HG03520 (cell line): ENCODE measurements around the gene SHANK3.

Experiments used
- ATAC-seq: cut with Tn5 transposase; IDR thresholded peaks from one replicate; pipeline ENCODE4 v1.9.1; 2021; ENCODE audit warnings: mild to moderate bottlenecking, moderate library complexity; ENCODE audit not compliant: unreplicated experiment

Gene SHANK3

GRCh38 chr22:50711446-50712340, 39.1 kb downstream of the SHANK3 start:
- no peak for ATAC-seq

- no peak for ATAC-seq
These were observed 39.9 kb downstream of the SHANK3 start for GRCh38 chr22:50712341-50713007.

GRCh38 chr22:50713008-50713385, 40.4 kb downstream of the SHANK3 start:
- ATAC-seq = no peak

GRCh38 chr22:50713571-50714056, 41.0 kb downstream of the SHANK3 start:
- no peak for ATAC-seq

GRCh38 chr22:50714150-50714549, 41.5 kb downstream of the SHANK3 start:
- ATAC-seq = no peak

GRCh38 chr22:50714631-50715179, 42.1 kb downstream of the SHANK3 start:
- no peak for ATAC-seq

GRCh38 chr22:50715250-50715649, 42.6 kb downstream of the SHANK3 start:
- no peak for ATAC-seq

GRCh38 chr22:50715776-50716175, 43.2 kb downstream of the SHANK3 start:
- ATAC-seq = no peak

- ATAC-seq = no peak
These were observed 43.8 kb downstream of the SHANK3 start for GRCh38 chr22:50716290-50717024.

- no peak for ATAC-seq
These were observed 45.2 kb downstream of the SHANK3 start for GRCh38 chr22:50717709-50718351.

- ATAC-seq = no peak
These were observed 45.7 kb downstream of the SHANK3 start for GRCh38 chr22:50718352-50718709.

GRCh38 chr22:50719814-50720300, 47.2 kb downstream of the SHANK3 start:
- ATAC-seq = no peak

GRCh38 chr22:50720301-50721256, 48.0 kb downstream of the SHANK3 start:
- no peak for ATAC-seq

- ATAC-seq = no peak
These were observed 48.7 kb downstream of the SHANK3 start for GRCh38 chr22:50721257-50721844.

- no peak for ATAC-seq
These were observed 49.6 kb downstream of the SHANK3 start for GRCh38 chr22:50722048-50722701.
